Mesenchymal stem cell (in vitro differentiated cells and primary cell): Measurements from ENCODE around the gene ACAD10.

Experiments
- DNase-seq: peaks from one replicate; pipeline ENCODE4 v3.0.0-alpha.2; 2013
- H2AFZ ChIP-seq: one replicate; pipeline ENCODE4 v1.6.1; 2013; ENCODE audit warnings: low read depth, mild to moderate bottlenecking, control low read depth, inconsistent platforms, low read length, moderate library complexity
- H2AK5ac ChIP-seq: 2 replicates; pipeline ENCODE4 v1.6.1; 2013; ENCODE audit warnings: low read length, moderate library complexity, mild to moderate bottlenecking, inconsistent platforms; ENCODE audit not compliant: severe bottlenecking
- H2BK120ac ChIP-seq: one replicate; pipeline ENCODE4 v1.6.1; 2013; ENCODE audit warnings: low read depth, mild to moderate bottlenecking, inconsistent platforms, low read length, moderate library complexity
- H2BK12ac ChIP-seq, 2 experiments: one replicate each; pipeline ENCODE4 v1.6.1; 2013; ENCODE audit warnings: inconsistent platforms in 2 of 2, low read length in 2 of 2, mild to moderate bottlenecking in 2 of 2, moderate library complexity in 2 of 2, control low read depth in 1 of 2
- H2BK15ac ChIP-seq: one replicate; pipeline ENCODE4 v1.6.1; 2013; ENCODE audit warnings: mild to moderate bottlenecking, low read depth, inconsistent platforms; ENCODE audit not compliant: poor library complexity, severe bottlenecking
- H2BK5ac ChIP-seq: 2 replicates; pipeline ENCODE4 v1.6.1; 2013; ENCODE audit warnings: low read depth, mild to moderate bottlenecking, low read length, control low read depth, inconsistent platforms; ENCODE audit not compliant: poor library complexity, severe bottlenecking
- H3K14ac ChIP-seq, 2 experiments: one replicate each; pipeline ENCODE4 v1.6.1; 2013; ENCODE audit warnings: inconsistent platforms in 2 of 2, low read length in 2 of 2, control low read depth in 1 of 2, mild to moderate bottlenecking in 1 of 2, moderate library complexity in 1 of 2
- H3K18ac ChIP-seq, 2 experiments: one replicate each; pipeline ENCODE4 v1.6.1; 2013; ENCODE audit warnings: inconsistent platforms in 2 of 2, low read length in 2 of 2, control low read depth in 1 of 2, low read depth in 1 of 2, mild to moderate bottlenecking in 1 of 2
- H3K23ac ChIP-seq, 2 experiments: one replicate each; pipeline ENCODE4 v1.6.1; 2013; ENCODE audit warnings: inconsistent platforms in 2 of 2, low read length in 2 of 2, mild to moderate bottlenecking in 2 of 2, moderate library complexity in 2 of 2, control low read depth in 1 of 2
- H3K27ac ChIP-seq: 2 replicates; pipeline ENCODE4 v1.5.1; 2013; ENCODE audit warnings: mild to moderate bottlenecking, moderate library complexity, low read length, control low read depth, inconsistent platforms; ENCODE audit not compliant: poor library complexity, severe bottlenecking
- H3K27me3 ChIP-seq, 2 experiments: 2 replicates each; pipeline versions ENCODE4 v1.6.1 to v1.7.0; 2013; ENCODE audit warnings: low read length in 2 of 2, mild to moderate bottlenecking in 2 of 2, moderate library complexity in 2 of 2, control low read depth in 1 of 2, inconsistent platforms in 1 of 2; ENCODE audit not compliant: control insufficient read depth in 1 of 2, insufficient read depth in 1 of 2
- H3K36me3 ChIP-seq, 2 experiments: 2 replicates each; pipeline versions ENCODE4 v1.6.1 to v1.7.0; 2013; ENCODE audit warnings: low read length in 2 of 2, control low read depth in 1 of 2, inconsistent platforms in 1 of 2, low read depth in 1 of 2, mild to moderate bottlenecking in 1 of 2; ENCODE audit not compliant: insufficient read depth in 2 of 2, control insufficient read depth in 1 of 2
- H3K4ac ChIP-seq, 2 experiments: one replicate each; pipeline ENCODE4 v1.6.1; 2013; ENCODE audit warnings: inconsistent platforms in 2 of 2, low read length in 2 of 2, mild to moderate bottlenecking in 2 of 2, moderate library complexity in 2 of 2, control low read depth in 1 of 2, low read depth in 1 of 2
- H3K4me1 ChIP-seq: 2 replicates; pipeline ENCODE4 v1.6.1; 2013; ENCODE audit warnings: low read depth, low read length, control low read depth; ENCODE audit not compliant: control insufficient read depth, insufficient read depth
- H3K4me2 ChIP-seq: 2 replicates; pipeline ENCODE4 v1.6.1; 2013; ENCODE audit warnings: low read length, mild to moderate bottlenecking, inconsistent platforms; ENCODE audit not compliant: poor library complexity, severe bottlenecking
- H3K4me3 ChIP-seq, 2 experiments: 2 replicates each; pipeline versions ENCODE4 v1.5.1 to v1.7.0; 2013; ENCODE audit warnings: low read length in 2 of 2, mild to moderate bottlenecking in 2 of 2, control low read depth in 1 of 2, low read depth in 1 of 2; ENCODE audit not compliant: insufficient read depth in 1 of 2
- H3K79me1 ChIP-seq: replicated peaks from 2 replicates; pipeline ENCODE4 v1.6.1; 2013; ENCODE audit warnings: mild to moderate bottlenecking, control low read depth, low read length, inconsistent platforms; ENCODE audit not compliant: poor library complexity, severe bottlenecking
- H3K9ac ChIP-seq: 2 replicates; pipeline ENCODE4 v1.7.0; 2013; ENCODE audit warnings: mild to moderate bottlenecking, low read length, moderate library complexity
- H3K9me3 ChIP-seq: 2 replicates; pipeline ENCODE4 v1.7.0; 2013; ENCODE audit warnings: mild to moderate bottlenecking, low read length; ENCODE audit not compliant: control insufficient read depth
- H4K8ac ChIP-seq: one replicate; pipeline ENCODE4 v1.6.1; 2013; ENCODE audit warnings: inconsistent platforms, mild to moderate bottlenecking, low read length, moderate library complexity
- H4K91ac ChIP-seq: one replicate; pipeline ENCODE4 v1.6.1; 2013; ENCODE audit warnings: mild to moderate bottlenecking, low read length, inconsistent platforms
- WGBS: methylation state at CpG from one replicate; pipeline ENCODE4 v1.1.7; 2013; ENCODE audit warnings: mixed read lengths; 5-methylcytosine and 5-hydroxymethylcytosine counted together

Gene ACAD10

GRCh38 chr12:111728795-111729194, 42.9 kb downstream of the ACAD10 start:
- Histone ChIP-seq H3K9me3 (no peaks in the 10 kb centered on the region), H3K27me3 (no peaks in the 10 kb centered on the region), H3K18ac (no peak overlapping the region), H2AFZ (no peak overlapping the region), H3K23ac (no peak overlapping the region), H2AK5ac (no peak overlapping the region), H3K4me1 (no peaks in the 10 kb centered on the region), H4K8ac (no peak overlapping the region), H3K4me2 (no peak overlapping the region), H3K9ac (no peak overlapping the region), H3K14ac (no peak overlapping the region), H3K4ac (no peak overlapping the region), H2BK12ac (no peak overlapping the region), H3K27ac (no peak overlapping the region), H3K4me3 (no peak overlapping the region), H2BK120ac (no peak overlapping the region), H2BK15ac (no peak overlapping the region), H3K36me3 (peaks cover 37 to 52% of the 10 kb centered on the region in 2 experiments), H2BK5ac (no peak overlapping the region), H4K91ac (no peak overlapping the region), H3K79me1 (no peaks in the 10 kb centered on the region)
- WGBS = 99% methylated on average over 2 of the region's 2 CpGs
- DNase-seq = no peak

- H2BK120ac ChIP-seq = no peak overlapping the region
- H3K23ac ChIP-seq = no peak overlapping the region
- H3K9me3 ChIP-seq = no peaks in the 10 kb centered on the region
- peaks cover 30 to 55% of the 10 kb centered on the region in 2 experiments for H3K36me3 ChIP-seq
- H3K18ac ChIP-seq = no peak overlapping the region
- H3K79me1 ChIP-seq = no peaks in the 10 kb centered on the region
- no peak overlapping the region for H3K4ac ChIP-seq
- H3K27ac ChIP-seq = no peak overlapping the region
- no peak overlapping the region for H3K4me2 ChIP-seq
- no peak overlapping the region for H4K91ac ChIP-seq
- WGBS = 97% methylated on average over 9 of the region's 9 CpGs
- H2AK5ac ChIP-seq = no peak overlapping the region
- H2BK12ac ChIP-seq = no peak overlapping the region
- H2BK15ac ChIP-seq = no peak overlapping the region
- H3K4me1 ChIP-seq = no peaks in the 10 kb centered on the region
- no peak for DNase-seq
- no peaks in the 10 kb centered on the region for H3K27me3 ChIP-seq
- no peak overlapping the region for H3K9ac ChIP-seq
- no peak overlapping the region for H2BK5ac ChIP-seq
- no peak overlapping the region for H4K8ac ChIP-seq
- no peak overlapping the region for H3K4me3 ChIP-seq
- no peak overlapping the region for H2AFZ ChIP-seq
- no peak overlapping the region for H3K14ac ChIP-seq
These were observed 44.6 kb downstream of the ACAD10 start for GRCh38 chr12:111730420-111730819.

GRCh38 chr12:111732786-111733185, 46.9 kb downstream of the ACAD10 start:
- H3K36me3 ChIP-seq = peaks cover 31 to 56% of the 10 kb centered on the region in 2 experiments
- no peak overlapping the region for H3K14ac ChIP-seq
- no peaks in the 10 kb centered on the region for H3K9me3 ChIP-seq
- WGBS = 93% methylated on average over 4 of the region's 4 CpGs
- no peak for DNase-seq
- no peak overlapping the region for H2BK15ac ChIP-seq
- H3K4me1 ChIP-seq = no peaks in the 10 kb centered on the region
- no peak overlapping the region for H2BK12ac ChIP-seq
- no peak overlapping the region for H3K9ac ChIP-seq
- H3K4me3 ChIP-seq = no peak overlapping the region
- H3K23ac ChIP-seq = no peak overlapping the region
- no peak overlapping the region for H4K8ac ChIP-seq
- no peak overlapping the region for H4K91ac ChIP-seq
- H3K18ac ChIP-seq = no peak overlapping the region
- no peak overlapping the region for H3K4me2 ChIP-seq
- H3K79me1 ChIP-seq = no peaks in the 10 kb centered on the region
- H2AFZ ChIP-seq = no peak overlapping the region
- no peak overlapping the region for H2AK5ac ChIP-seq
- H3K27me3 ChIP-seq = no peaks in the 10 kb centered on the region
- H2BK5ac ChIP-seq = no peak overlapping the region
- no peak overlapping the region for H3K4ac ChIP-seq
- H2BK120ac ChIP-seq = no peak overlapping the region
- no peak overlapping the region for H3K27ac ChIP-seq

GRCh38 chr12:111733340-111733915, 47.6 kb downstream of the ACAD10 start:
- no peaks in the 10 kb centered on the region for H3K79me1 ChIP-seq
- no peak overlapping the region for H3K27ac ChIP-seq
- no peaks in the 10 kb centered on the region for H3K4me1 ChIP-seq
- H2AFZ ChIP-seq = no peak overlapping the region
- H4K91ac ChIP-seq = no peak overlapping the region
- no peak overlapping the region for H3K14ac ChIP-seq
- no peak overlapping the region for H4K8ac ChIP-seq
- no peak overlapping the region for H3K23ac ChIP-seq
- no peak overlapping the region for H2BK15ac ChIP-seq
- no peak overlapping the region for H3K4me3 ChIP-seq
- no peaks in the 10 kb centered on the region for H3K27me3 ChIP-seq
- WGBS = 95% methylated on average over 8 of the region's 8 CpGs
- H2BK120ac ChIP-seq = no peak overlapping the region
- H3K36me3 ChIP-seq = peaks cover 36 to 51% of the 10 kb centered on the region in 2 experiments
- no peak overlapping the region for H3K4me2 ChIP-seq
- H3K4ac ChIP-seq = no peak overlapping the region
- no peak overlapping the region for H2BK12ac ChIP-seq
- H3K9me3 ChIP-seq = no peaks in the 10 kb centered on the region
- H2AK5ac ChIP-seq = no peak overlapping the region
- no peak for DNase-seq
- H2BK5ac ChIP-seq = no peak overlapping the region
- H3K9ac ChIP-seq = no peak overlapping the region
- no peak overlapping the region for H3K18ac ChIP-seq
